RKO (cell line): ENCODE results near the gene PRCC.
"Not testable (repeated sequence)": the region's sequence is repeated elsewhere in the genome, so short reads cannot be mapped to it uniquely, and the experiment has no call there.

Experiments used
- DNase-seq: peaks from one replicate; pipeline ENCODE4 v3.0.0-alpha.2; 2016; ENCODE audit warnings: low spot score

Gene PRCC

DNA sequence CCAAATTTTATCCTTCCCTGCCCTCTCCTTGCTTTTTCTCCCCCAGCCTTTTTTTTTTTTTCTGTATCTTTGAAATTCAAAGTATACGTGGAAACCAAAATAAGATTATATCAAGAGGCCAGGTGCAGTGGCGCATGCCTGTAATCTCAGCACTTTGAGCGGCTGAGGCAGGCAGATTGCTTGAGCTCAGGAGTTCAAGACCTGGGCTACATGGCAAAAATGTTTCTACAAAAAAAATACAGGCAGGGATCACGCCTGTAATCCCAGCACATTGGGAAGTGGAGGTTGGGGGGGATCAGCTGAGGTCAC, 6.6 kb upstream of the PRCC start:
- DNase-seq = no peak

DNA sequence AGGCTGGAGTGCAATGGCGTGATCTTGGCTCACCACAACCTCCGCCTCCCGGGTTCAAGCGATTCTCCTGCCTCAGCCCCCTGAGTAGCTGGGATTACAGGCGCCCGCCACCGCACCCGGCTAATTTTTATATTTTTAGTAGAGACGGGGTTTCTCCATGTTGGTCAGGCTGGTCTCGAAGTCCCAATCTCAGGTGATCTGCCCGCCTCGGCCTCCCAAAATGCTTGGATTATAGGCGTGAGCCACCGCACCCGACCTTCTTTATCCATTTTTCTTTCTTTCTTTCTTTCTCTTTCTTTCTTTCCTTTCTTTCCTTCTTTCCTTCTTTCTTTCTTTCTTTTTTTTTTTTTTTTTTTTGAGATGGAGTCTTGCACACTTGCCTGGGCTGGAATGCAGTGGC, 2.2 kb upstream of the PRCC start:
- DNase-seq = not testable (repeated sequence)

DNA sequence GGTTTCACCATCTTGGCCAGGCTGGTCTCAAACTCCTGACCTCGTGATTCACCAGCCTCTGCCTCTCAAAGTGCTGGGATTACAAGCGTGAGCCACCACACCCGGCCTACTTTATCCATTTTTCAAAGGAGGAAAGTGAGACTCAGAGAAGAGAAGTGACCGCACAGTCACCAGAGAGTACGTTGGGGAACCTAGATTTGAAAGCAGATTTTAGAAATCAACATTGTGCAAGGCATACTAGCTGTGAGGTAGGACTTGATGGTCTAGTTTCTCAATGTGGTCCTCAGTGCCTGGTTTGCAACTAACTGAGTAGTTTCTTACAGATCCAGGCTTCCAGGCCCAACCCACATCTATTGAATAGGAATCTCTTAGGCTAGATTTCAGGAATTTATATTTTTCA, 1.7 kb upstream of the PRCC start:
- no peak for DNase-seq

DNA sequence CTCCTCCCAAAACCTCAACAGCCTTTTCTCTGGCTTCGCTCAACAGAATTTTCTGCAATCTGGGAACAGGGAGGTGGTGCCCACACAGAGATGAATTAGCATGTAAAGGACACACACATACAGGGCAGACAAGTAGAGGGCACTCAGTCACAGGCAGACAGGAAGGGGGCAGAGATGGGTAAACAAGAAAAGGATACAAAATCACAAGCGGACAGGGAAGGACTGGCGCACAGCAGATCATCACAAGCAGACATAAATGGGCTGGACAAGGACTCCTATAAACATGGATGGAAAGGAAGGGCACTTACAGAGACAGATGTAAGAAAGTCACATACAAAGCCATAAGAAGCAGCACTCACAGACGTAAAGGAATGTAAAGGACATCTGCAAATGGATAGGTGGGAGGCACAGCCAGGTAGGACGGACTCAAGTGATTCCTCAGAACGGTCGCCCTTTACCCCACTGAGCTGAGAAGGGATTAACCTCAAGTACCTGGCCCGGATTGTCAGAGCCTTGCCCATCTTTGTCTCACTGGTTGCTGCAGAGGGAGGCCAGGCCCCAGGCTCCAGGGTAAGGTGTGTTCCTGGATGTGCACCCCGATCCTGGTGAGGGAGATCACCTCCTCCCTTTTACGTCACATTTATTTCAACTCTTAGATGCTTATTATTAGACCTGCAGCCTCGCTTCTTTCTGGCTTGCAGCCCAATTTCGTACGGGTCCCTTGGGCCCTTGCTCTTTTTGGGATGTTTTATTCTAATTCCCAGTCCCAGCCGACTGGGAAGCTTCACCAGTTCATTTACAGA, 836 bp upstream of the PRCC start:
- DNase-seq = peak; percentile 44

DNA sequence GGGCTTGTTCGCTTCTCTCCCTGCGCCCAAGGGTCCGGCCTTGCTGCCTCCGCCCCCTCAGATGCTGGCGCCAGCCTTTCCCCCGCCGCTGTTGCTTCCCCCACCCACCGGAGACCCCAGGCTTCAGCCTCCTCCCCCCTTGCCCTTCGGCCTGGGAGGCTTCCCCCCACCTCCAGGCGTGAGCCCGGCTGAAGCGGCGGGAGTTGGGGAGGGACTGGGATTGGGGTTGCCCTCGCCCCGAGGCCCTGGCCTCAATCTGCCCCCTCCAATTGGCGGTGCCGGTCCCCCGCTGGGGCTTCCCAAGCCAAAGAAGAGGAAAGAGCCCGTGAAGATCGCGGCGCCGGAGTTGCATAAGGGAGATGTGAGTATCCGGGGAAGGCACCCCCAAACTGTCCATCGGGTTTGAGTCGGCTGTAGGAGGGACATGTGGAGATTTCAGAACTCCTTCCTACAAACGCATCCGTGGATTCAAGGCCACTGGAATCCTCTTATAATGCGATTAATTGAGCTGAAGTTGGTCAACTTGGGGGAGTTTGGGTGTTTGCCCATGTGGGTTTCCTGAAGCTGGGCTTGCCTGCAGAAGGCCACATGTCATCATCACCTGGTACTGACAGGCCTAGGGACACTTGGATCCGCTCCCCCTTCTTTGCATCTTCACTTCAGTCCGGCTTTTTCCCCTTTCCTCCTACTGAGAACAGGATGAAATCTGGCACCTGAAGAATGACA, 707 bp downstream of the PRCC start:
- peak; percentile 55 for DNase-seq

DNA sequence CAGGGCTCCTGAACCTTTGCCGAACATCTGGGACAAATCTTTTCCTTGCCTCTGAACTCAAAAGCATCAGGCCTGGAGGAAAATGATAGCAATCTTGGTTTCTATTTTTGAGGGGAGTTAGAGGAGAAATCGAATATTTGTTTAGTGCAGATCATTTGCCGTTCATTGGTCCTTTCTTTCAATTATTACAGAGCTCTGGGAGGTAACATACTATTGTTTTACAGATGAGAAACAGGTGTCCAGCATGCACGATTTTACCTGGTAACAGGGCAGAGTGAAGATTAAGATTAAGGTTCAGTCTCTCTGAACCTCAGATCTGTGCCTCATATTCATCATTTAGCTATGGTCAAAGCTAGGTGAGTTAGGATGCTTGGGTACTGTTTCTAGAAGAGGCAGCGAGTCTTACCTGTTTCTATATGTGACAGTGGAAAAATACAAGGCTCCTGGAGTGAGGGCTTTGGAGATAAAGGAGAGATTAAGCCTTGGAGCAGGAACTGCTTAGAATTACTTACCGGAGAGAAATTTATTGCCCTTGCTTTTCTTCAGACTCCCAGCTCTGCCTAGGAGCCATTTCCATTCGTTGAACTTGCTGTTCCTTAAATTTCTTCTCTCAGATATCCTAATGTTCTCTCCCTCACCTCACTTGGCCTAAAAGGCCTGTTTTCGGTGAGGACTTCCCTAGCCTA, 1.4 kb downstream of the PRCC start:
- no peak for DNase-seq

DNA sequence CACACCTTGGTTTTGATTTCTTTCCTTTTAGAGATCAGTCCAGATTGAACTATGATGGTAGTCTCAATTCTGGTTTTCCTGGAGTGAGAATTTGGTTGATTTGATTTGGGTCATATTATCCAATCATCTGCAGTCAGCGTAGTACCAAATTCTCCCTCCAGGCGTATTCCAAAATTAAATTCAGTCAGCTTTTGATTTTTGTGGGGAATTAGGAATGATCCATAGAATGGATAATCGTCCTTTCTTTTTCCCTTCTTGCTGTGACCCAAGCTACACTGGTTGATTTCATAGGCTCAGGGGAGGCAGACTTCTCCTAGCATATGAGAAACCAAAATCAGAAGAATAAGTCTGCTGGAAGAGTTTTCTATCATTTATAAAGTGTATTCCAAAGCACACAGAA, 4.9 kb downstream of the PRCC start:
- no peak for DNase-seq

DNA sequence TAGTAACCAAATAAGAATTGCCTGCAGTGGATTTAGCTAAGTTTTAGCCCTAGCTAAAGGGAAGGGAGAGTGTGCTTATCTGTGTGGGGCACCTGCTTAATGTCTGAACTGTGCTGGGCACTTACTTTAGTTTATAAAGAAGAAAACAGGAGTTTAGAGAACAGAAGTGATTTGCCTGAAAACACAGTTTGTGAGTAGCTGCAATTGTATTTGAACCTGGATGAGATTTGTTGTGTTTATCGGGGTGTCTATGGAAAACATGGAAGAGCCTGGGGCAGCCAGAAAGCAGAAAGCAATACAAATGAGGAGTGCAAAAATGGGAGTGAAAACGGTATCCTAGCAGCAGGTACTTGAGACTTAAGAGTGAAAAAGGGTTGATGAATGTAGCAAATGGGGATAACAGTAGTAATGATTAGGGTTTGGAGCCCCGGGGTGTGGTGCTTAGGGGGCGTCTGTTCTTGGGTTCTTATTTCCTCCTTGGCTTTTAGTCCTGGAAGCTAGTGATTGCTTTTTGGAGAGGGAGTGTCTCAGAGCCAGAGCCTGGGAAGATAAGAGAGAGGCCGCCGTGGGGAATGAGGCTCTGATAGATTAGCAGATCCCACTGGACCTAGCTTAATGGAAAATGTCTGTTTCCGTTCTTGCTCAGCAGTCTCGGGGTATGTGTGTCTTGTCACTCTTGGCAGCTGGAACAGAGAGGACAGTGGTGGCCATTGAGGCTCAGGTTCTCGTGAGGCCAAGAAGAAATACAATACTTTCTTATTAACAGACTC, 5.6 kb downstream of the PRCC start:
- no peak for DNase-seq

DNA sequence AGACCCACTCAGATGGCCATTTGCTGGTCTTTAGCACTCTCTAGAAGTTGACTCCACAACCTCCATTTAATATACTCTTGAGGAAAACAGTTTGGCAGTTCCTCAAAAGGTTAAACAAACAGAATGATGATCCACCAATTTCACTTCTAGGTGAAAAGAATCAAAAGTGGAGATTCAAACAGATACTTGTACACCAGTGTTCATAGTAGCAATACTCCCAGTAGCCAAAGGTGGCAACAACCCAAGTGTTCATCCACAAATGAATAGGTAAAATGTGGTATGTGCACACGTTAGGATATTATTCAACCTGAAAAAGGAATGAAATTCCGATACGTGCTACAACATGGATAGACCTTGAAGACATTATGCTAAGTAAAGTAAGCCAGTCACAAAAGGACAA, 6.3 kb downstream of the PRCC start:
- no peak for DNase-seq

DNA sequence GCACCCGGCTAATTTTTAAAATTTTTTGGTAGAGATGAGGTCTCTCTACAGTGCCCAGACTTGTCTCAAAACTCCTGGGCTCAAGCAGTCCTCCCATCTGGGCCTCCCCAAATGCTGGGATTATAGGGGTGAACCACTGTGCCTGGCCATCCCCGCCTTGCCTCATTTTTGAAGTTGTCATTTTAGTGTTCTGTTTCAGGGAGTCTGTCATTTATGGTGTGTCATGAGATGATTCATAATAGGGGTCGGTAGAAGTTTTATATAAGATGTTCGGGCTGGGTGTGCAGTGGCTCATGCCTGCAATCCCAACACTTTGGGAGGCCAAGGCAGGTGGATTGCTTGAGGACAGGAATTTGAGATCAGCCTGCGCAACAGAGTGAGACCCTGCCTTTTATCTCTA, 8.5 kb downstream of the PRCC start:
- peak; percentile 58 for DNase-seq

DNA sequence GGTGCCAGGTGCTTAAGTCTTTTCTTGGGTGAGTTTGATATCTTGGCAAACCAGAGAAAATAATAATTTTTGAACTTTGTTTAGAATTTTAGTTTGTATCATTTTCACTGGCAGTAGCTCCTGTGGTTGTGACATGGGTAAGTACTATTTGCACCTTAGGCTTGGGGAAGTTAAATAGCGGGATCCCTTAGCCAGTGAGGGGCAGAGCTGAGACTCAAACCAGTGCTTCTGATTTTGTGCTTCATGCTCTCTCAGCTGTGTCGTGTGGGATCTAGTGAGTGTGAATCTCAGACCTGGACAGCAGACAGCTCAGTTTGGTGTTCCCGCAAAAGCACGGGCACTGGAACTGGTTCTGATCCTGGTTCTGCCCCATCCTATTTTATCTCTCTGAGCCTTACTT, 9.6 kb downstream of the PRCC start:
- no peak for DNase-seq

DNA sequence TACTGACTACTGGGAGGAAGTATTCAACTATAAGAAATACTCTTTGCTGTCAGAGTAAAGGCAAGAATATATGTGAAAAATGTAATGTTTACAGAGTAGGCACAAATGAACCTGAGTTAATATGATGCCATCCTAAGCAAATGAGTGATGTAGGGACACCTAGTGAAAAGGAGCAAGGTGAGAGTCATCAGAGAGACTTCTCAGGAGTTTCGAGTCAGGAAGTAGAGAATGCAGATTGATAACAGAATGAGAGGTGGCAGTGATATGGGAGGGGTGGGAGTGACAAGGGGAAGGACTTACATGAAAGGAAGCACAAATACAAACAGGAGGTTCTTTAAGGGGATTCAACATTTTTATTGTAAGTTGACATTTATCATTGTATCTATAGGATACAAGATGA, 10.2 kb downstream of the PRCC start:
- DNase-seq = no peak

DNA sequence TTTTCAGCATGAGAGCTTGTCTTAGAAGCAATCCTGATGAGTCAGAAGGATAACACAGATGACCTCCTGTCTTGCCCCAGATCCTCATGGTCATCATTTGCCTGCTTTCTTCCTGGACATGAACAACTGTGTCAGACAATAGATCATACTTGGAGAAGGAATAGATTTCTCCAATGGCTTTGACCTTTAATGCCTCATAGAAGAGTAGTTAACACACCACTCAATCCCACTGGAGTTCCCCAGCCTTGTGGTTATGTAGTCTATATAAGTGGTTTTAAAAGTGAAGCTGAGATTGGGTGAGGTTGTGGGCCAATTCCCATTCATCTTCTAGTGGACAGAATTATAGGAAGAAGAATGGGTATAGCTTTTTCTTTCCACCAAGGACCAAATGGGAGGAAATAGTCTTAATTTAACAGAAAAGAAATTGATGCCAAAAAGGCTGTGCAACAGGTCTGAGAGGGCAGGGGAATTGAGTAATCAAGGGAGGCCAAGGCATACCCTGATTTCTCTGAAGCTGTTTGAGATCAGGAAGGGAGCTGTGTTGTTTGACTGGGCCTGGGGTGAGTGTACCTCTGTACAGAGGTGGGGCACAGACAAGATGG, 14.4 kb downstream of the PRCC start:
- DNase-seq = no peak

DNA sequence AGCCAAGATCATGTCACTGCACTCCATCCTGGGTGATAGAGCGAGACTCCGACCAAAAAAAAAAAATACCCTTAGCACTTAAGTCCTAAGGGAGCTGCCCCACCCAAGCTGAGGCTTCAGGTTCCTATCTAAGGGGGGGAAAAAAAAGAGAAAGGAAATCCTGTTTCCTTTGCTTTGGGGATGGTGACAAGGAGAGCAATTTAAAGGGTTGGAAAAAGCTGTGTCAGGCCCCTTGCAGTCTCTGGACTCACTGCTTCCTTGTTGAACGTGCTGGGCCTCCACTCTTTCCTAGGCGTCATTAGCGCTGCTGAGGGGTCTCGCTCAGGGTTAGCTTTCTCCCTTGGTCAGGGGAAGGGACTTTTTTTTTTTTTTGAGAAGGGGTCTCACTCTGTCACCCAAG, 18.1 kb downstream of the PRCC start:
- DNase-seq = no peak

DNA sequence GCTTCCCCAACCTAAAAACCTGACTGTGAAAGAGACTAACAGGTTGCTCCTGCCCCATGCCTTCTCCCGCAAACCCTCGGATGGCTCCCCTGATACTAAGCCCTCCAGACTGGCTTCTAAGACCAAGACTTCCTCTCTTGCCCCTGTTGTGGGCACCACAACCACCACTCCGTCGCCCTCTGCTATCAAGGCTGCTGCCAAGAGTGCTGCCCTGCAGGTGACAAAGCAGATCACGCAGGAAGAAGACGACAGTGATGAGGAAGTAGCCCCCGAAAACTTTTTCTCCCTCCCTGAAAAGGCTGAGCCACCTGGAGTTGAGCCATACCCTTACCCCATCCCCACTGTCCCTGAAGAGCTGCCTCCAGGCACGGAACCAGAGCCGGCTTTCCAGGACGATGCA, 19.3 kb downstream of the PRCC start:
- no peak for DNase-seq

DNA sequence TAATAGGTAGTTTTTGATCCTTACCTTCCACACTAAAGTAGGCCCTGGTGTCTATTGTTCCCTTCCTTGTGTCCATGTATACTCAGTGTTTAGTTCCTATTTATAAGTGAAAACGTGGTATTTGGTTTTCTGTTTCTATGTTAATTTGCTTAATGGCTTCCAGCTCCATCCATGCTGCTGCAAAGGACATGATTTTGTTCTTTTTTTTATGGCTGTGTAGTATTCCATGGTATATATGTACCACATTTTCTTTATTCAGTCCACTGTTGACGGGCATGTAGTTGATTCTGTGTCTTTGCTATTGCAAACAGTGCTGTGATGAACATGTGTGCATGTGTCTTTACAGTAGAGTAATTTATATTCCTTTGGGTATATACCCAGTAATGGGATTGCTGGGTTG, 20.8 kb downstream of the PRCC start:
- no peak for DNase-seq

DNA sequence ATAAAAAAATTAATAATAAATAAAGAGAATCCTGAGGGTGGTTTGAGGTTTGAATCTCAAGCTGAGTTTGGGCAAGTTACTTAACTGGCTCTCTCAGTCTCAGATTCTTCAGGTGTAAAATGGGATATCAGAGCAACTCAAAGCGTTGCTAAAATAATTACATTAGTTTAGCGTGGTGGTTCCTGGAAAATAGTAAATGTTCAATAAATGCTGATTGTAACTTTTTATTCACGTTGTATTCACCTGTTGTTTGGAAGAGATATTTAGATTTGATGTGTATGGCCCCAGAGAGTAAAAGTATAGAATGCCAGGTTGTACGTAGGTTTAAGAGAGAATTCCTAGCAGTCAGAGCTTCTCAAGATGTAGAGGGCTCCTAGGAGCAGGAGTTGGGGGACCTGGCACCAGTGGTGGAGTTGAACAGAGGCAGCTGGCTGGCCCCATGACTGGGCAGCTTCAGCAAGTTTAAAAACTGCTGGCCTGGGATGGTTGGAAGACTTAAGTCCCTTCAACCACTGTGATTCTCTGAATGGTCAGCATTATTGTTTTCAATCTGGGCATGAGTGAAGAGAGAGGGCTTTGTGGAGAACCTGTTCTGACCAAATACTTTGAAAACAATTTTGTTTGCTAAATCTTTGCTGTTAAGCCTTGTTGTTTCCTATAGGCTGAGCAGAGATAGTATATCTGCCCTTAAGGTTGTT, 22.4 kb downstream of the PRCC start:
- DNase-seq = no peak

DNA sequence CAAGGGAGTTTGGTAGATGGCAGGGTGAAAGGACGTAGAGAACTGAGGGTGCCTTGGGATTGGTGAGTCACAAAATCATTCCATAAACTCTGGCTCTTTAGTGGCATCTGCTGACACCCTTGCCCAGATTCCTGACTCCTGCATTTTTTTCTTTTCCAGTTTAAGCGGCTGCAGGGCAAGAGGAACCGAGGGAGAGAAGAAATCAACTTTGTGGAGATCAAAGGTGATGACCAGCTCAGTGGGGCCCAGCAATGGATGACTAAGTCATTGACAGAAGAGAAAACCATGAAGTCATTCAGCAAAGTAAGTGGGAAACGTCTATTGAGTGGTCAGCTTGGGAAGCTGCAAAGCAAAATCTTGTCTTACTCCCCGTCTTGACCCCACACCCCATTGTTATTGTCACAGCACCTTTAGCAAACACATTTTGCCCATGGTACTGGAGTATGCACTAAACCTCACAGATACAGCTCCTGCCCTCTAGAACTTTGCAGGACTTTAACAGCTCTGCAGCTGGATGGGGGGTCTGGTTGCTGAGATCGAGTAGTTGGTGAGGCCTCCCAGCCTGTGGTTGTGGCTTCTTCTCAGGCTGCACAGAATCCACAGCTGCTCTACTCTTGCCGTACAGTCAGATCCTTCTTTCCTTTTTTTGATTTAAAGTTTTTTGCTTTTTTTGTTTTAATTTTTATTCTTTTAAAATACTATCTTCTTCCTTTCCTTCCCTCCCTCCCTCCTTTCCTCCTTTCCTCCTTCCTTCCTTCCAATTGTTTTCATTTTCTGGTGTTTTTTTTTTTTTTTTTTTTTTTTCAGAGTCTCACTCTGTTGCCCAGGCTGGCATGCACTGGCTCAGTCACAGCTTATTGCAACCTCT, 27.4 kb downstream of the PRCC start:
- peak; percentile 44 for DNase-seq

DNA sequence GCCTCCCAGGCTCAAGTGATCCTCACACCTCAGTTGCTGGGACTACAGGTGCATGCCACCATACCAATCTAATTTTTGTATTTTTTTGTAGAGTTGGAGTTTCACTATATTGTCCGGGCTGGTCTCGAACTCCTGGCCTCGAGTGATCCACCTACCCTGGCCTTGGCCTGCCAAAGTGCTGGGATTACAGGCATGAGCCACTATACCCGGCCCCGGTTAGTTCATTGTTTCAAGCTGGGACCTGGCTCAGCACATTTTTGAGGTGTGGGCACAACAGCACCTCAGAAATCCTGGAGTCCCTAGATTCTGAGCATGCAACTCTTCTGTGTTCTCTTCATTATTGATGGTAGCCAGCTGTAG, 28.0 kb downstream of the PRCC start:
- no peak for DNase-seq

DNA sequence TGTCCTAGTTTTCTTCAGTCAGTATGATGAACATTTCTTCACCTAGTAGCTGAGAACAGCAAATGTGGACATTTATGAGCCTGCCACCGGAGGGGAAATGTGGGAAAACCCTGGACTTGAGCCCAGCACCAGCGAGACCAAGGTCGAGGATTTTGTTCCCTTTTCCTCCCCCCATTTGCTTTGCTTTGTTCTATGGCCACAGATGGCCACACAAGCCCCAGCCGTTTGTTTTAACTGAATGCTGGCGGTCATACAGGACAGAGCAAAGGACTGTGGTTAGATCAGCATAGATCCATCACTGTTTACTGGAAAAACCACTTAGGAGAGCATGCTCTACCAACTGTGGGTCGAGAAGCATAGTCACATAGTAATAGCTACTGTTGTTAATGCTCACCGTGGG, 28.5 kb downstream of the PRCC start:
- no peak for DNase-seq
